ENCODE data around the gene HDAC4.
A peak's percentile ranks its signal among the peaks of the same experiment; 100 is the strongest.

The HDAC4 gene

GRCh38 chr2:239197146-239197545, 203.7 kb downstream of the HDAC4 start:
- no peak overlapping the region for H3K4me3 ChIP-seq (ENCODE audit: control insufficient read depth, low read depth, low read length)
- TF ChIP-seq, protein P1, sequence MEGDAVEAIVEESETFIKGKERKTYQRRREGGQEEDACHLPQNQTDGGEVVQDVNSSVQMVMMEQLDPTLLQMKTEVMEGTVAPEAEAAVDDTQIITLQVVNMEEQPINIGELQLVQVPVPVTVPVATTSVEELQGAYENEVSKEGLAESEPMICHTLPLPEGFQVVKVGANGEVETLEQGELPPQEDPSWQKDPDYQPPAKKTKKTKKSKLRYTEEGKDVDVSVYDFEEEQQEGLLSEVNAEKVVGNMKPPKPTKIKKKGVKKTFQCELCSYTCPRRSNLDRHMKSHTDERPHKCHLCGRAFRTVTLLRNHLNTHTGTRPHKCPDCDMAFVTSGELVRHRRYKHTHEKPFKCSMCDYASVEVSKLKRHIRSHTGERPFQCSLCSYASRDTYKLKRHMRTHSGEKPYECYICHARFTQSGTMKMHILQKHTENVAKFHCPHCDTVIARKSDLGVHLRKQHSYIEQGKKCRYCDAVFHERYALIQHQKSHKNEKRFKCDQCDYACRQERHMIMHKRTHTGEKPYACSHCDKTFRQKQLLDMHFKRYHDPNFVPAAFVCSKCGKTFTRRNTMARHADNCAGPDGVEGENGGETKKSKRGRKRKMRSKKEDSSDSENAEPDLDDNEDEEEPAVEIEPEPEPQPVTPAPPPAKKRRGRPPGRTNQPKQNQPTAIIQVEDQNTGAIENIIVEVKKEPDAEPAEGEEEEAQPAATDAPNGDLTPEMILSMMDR (conservative IDR thresholded peaks at IDR 0.05; ENCODE audit: control insufficient read depth, insufficient read depth, low read depth, low read length) = no peak
- DNase-seq (ENCODE audit: low read depth) = no peak

GRCh38 chr2:239196474-239197021, 204.3 kb downstream of the HDAC4 start:
- DNase-seq (ENCODE audit: low read depth) = no peak
- TF ChIP-seq, protein P1 (conservative IDR thresholded peaks at IDR 0.05; ENCODE audit: control insufficient read depth, insufficient read depth, low read depth, low read length) = no peak
- H3K4me3 ChIP-seq (ENCODE audit: control insufficient read depth, low read depth, low read length) = no peak overlapping the region

DNA sequence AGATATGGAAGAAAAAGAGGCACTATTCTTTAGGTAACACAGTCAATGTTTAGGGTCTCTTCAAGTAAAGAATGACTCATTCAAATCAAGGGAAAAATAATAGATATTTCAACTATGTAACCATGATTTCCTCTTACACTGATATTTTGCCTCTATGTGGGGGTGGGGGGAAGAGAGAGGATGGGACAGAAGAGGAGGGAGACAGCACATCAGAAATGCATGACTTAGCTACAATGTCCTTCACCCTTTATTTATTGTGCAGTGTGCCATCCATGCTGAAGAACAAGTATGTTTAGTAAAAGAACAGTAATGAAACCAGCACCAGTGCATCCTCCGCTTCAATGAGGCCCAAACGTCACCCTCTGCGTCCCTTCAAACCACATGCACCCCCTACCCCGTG, 204.8 kb downstream of the HDAC4 start:
- TF ChIP-seq, protein P1 (conservative IDR thresholded peaks at IDR 0.05; ENCODE audit: control insufficient read depth, insufficient read depth, low read depth, low read length) = no peak

DNA sequence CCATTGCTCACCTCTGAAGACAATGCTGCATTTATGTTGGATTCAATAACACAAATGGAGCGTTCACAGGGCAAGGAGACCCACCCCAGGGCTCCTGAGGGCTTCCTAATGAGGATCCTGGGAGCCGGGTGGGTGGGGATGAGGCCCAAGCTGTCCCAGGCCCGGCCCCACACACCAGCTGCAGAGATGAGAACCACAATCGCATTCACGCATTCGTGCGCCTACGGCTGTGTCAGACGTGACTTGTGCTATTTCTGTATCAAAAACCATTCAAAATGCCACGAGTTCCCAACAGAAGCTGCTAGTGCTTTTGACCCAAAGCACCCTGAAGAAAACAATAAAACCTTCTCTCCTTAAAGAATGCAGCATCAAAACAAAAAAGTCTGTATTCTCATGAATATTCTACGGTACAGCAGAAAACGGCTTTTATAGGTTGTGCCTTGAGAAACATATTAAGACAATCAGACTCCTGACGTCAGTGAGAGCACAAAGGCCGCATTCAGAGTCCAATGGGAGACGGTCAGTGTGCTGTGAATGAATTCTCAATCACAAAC, 205.4 kb downstream of the HDAC4 start:
- no peak overlapping the region for H3K4me3 ChIP-seq (ENCODE audit: control insufficient read depth, low read depth, low read length)
- TF ChIP-seq, protein P1 (conservative IDR thresholded peaks at IDR 0.05; ENCODE audit: control insufficient read depth, insufficient read depth, low read depth, low read length) = no peak
- no peak for DNase-seq (ENCODE audit: low read depth)

More for the DNA sequence above, 204.8 kb downstream of the HDAC4 start:
- H3K4me3 ChIP-seq (ENCODE audit: control insufficient read depth, low read depth, low read length) = no peak overlapping the region
- DNase-seq (ENCODE audit: low read depth) = no peak

DNA sequence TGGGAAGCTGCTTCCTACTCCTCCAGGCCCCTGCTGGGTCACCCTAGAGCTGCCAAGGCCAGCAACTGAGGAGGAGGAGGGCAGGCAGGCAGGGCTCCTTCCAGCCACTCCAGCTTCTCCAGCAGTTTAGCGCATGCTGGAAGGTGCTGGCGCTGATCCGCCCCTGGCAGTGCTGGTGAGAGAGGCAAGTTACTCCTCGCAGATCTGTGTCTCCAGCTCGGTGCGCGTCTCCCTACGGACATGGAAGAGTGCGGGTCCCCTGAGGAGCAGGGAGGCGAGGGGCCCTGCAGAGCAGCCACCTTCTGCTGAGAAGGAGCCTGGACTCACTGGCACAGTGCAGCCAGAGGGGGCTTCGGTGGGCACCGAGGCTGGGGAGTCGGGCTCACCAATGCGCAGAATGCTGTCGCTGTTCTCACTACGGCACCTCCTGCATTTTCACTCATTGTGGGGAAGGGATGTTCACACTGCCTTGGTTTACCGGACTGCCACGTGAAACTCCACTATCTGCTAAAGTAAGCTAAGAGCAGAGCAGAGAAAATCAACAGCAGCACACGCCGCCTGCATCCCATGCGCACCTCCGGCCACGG, 206.0 kb downstream of the HDAC4 start:
- TF ChIP-seq, protein P1 (conservative IDR thresholded peaks at IDR 0.05; ENCODE audit: control insufficient read depth, insufficient read depth, low read depth, low read length) = no peak
- H3K4me3 ChIP-seq (ENCODE audit: control insufficient read depth, low read depth, low read length) = no peak overlapping the region
- no peak for DNase-seq (ENCODE audit: low read depth)

- H3K4me3 ChIP-seq (ENCODE audit: control insufficient read depth, low read depth, low read length) = no peak overlapping the region
- peak; percentile 23 for DNase-seq (ENCODE audit: low read depth)
- TF ChIP-seq, protein P1 (conservative IDR thresholded peaks at IDR 0.05; ENCODE audit: control insufficient read depth, insufficient read depth, low read depth, low read length) = peak; percentile 41
Observed at GRCh38 chr2:239193925-239194677, 206.7 kb downstream of the HDAC4 start.

Measured in fibroblast of mammary gland (primary cell).